Lower leg skin (tissue), 3 donors: ENCODE data around the gene FYB2.

ENCODE experiments used
- POLR2A ChIP-seq, 2 donors: fragments of 450-650 bp; IDR thresholded peaks; one replicate each; pipeline ENCODE4 v1.6.1; 2016 to 2017; ENCODE audit warnings: antibody characterized with exemption in 2 of 2, mild to moderate bottlenecking in 1 of 2, moderate library complexity in 1 of 2
- TF ChIP-seq, protein P1 (sequence below), 3 donors: fragments of 450-650 bp; IDR thresholded peaks; one replicate each; pipeline ENCODE4 v1.5.1; 2016; ENCODE audit warnings: antibody characterized with exemption in 3 of 3, mild to moderate bottlenecking in 3 of 3, moderate library complexity in 2 of 3

DNA sequence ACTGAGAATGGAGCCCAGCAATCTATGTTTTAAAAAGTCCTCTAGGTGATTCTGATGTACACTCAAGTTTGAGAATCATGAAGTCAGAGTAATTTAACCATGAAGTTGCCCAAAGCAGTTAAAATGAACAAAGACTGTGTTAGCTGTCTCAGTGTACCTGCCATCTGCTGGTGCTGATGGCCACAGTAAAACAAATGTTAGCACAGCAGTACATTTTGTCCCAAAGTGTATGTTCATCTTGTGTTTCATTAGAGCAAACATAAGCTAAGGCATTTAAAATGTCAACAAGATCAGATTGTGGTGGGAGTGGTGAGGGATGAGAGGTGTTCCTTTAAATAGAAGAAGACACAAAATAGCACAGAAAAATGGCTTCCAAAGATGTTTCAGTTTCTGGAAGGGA, 31.1 kb downstream of the FYB2 start:
- TF ChIP-seq POLR2A (IDR thresholded peaks at IDR 0.05), result no peak
- TF ChIP-seq, protein P1, sequence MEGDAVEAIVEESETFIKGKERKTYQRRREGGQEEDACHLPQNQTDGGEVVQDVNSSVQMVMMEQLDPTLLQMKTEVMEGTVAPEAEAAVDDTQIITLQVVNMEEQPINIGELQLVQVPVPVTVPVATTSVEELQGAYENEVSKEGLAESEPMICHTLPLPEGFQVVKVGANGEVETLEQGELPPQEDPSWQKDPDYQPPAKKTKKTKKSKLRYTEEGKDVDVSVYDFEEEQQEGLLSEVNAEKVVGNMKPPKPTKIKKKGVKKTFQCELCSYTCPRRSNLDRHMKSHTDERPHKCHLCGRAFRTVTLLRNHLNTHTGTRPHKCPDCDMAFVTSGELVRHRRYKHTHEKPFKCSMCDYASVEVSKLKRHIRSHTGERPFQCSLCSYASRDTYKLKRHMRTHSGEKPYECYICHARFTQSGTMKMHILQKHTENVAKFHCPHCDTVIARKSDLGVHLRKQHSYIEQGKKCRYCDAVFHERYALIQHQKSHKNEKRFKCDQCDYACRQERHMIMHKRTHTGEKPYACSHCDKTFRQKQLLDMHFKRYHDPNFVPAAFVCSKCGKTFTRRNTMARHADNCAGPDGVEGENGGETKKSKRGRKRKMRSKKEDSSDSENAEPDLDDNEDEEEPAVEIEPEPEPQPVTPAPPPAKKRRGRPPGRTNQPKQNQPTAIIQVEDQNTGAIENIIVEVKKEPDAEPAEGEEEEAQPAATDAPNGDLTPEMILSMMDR (IDR thresholded peaks at IDR 0.05), result no peak
